GM12875 (cell line): ENCODE measurements around the gene PCSK5.

Experiments used
- H3K4me3 ChIP-seq: one replicate; pipeline ENCODE4 v1.5.1; 2011; ENCODE audit warnings: low read depth, low read length, control low read depth
- TF ChIP-seq, protein P1 (sequence below): IDR thresholded peaks from 2 replicates; pipeline ENCODE4 v1.5.1; 2011; ENCODE audit warnings: low read depth, mild to moderate bottlenecking, control low read depth, inconsistent platforms, low read length, moderate library complexity, borderline replicate concordance; ENCODE audit not compliant: insufficient read depth

PCSK5 gene

DNA sequence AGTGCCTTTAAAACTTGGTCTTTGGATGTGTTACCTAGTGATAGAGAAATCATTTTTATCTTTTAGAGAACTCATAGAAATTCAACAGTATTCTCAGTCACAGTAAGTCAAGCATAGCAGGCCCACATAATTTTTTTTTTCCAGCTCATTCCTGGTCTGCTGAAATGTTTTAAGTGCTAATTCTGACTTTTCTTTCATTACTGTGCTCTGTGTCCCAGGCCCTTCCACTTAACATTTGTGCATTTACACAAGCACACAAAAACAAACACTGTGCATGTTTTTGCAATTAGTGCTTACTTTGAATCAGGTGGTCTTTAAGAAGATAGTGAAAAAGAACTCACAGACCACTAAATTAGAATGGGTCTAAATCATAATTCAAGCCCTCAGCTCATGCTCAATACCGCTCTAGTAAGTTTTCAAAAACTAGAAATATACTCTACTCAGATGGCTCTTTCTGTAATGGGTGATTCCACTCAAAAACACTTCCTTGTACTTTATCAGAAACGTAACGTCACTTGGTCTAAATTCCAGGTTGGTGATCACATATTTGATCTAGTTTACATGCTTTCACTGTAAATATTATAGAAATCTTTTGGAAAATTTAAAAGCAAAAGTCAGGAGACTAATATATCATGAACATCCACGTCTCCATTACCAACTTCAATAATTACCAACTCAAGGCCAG lies 107.8 kb downstream of the PCSK5 start:
- TF ChIP-seq, protein P1, sequence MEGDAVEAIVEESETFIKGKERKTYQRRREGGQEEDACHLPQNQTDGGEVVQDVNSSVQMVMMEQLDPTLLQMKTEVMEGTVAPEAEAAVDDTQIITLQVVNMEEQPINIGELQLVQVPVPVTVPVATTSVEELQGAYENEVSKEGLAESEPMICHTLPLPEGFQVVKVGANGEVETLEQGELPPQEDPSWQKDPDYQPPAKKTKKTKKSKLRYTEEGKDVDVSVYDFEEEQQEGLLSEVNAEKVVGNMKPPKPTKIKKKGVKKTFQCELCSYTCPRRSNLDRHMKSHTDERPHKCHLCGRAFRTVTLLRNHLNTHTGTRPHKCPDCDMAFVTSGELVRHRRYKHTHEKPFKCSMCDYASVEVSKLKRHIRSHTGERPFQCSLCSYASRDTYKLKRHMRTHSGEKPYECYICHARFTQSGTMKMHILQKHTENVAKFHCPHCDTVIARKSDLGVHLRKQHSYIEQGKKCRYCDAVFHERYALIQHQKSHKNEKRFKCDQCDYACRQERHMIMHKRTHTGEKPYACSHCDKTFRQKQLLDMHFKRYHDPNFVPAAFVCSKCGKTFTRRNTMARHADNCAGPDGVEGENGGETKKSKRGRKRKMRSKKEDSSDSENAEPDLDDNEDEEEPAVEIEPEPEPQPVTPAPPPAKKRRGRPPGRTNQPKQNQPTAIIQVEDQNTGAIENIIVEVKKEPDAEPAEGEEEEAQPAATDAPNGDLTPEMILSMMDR: no peak

DNA sequence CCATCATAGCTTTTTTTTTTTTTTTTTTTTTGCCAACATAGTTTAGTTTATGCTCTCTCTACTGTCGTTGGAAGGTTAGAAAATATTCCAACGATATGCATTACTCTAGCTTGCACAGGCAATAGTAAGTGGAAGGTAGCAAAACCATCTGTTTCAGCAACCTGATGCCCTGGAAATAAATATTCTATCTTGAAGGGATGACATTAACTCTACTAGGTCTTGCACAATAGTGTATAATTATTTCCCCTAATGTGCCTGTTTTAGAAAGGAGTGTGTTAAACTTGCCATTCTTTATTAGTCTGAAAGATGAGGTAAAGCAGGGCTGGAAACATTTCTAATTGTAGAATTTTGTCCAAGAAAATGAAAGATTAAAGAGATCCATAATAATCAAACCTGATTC lies 111.0 kb downstream of the PCSK5 start:
- H3K4me3 ChIP-seq: no peak overlapping the region
- TF ChIP-seq, protein P1: no peak

More for the DNA sequence above, 107.8 kb downstream of the PCSK5 start:
- H3K4me3 ChIP-seq: no peak overlapping the region

DNA sequence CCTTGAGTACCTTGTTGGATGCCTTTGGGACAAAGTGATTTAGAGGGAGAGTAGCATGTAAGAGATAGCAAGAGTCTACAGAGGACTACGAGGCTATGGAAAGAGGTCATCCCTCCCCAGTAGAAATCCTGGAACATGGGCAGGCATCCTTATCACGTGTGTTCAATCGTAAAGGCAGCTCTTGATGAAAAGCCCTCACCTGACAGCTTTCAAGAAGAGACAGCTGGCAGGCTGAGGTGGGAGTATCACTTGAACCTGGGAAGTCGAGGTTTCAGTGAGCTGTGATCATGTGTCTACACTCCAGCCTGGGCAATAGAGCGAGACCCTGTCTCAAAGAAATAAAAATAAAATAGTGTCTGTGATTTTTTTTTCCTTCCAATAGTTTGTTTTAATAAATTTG lies 112.6 kb downstream of the PCSK5 start:
- no peak overlapping the region for H3K4me3 ChIP-seq
- TF ChIP-seq, protein P1: no peak

DNA sequence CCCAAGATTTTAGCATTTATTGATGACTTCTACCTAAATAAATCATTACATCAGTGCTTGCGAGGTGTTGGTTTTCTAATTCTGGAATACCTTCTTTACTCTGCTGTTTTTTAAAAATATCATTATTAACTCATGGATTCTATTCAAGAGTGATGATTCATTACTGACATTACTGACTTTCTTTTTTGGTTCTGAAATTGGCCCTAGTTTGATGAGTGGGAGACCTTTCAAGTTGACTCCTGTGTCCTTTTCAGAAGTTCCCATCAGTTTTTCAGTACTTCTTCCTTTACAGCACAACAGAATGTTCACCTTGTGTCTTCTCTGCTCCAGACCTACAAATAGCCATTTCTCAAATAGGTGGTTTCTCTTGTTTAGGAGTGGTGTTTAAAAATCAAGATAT lies 114.1 kb downstream of the PCSK5 start:
- TF ChIP-seq, protein P1: no peak
- H3K4me3 ChIP-seq: no peak overlapping the region

DNA sequence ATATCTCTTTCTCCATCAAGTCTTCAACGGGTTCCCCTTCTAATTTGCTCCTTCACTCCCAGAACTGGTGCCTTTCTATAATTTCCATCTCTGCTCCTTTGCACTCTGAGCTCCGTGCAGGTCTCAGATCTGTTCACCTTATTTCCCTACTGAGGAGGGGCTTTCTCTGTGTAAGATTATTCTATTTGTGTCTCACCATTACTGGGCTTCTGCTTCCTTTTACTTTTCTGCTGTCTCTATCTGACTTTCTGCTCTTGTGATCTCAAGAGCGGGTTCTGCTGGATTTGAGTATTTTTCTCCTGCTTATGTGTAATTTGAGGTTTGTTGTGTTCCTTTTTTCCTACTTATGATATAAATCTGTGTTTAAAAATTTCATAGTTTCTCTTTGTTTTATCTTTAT lies 117.5 kb downstream of the PCSK5 start:
- H3K4me3 ChIP-seq: no peak overlapping the region
- TF ChIP-seq, protein P1: no peak

DNA sequence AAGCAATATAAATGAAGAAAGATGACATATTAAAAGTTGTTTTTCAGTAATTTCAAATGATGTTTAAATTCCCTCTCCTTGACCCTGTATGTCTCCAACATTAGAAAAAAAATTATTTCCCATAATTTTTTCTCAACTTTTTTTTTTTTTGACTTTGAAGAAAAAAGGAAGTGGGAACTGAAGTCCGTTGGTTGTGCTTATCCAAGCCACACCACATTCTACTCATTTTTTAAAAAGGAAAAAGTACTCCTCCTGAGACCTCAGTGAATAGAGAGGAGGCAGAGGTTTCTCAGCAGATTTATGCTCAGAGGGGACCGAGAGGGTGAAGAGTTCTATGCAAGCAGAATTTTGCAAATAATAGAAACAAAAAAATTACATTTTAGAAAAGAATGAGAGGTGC lies 123.3 kb downstream of the PCSK5 start:
- no peak overlapping the region for H3K4me3 ChIP-seq
- TF ChIP-seq, protein P1: no peak

DNA sequence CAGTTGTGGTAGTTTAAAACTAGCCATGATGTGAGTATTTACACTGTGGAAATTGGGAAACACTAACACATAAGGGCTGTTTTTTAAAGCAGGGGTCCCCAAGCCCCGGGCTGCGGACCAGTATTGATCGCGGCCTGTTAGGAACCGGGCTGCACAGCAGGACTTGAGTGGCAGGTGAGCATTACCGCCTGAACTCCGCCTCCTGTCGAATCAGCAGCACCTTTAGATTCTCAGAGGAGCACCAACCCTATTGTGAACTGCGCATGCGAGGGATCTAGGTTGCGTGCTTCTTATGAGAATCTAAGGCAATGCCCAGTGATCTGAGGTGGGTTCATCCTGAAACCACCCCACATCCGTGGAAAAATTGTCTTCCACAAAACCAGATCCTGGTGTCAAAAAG lies 127.8 kb downstream of the PCSK5 start:
- TF ChIP-seq, protein P1: no peak
- no peak overlapping the region for H3K4me3 ChIP-seq
